GM19468 (cell line): ENCODE results near the gene NDC80.
A peak's percentile ranks its signal among the peaks of the same experiment; 100 is the strongest.
"Not testable (repeated sequence)": the region's sequence is repeated elsewhere in the genome, so short reads cannot be mapped to it uniquely, and the experiment has no call there.

Source experiments
- ATAC-seq: cut with Tn5 transposase; IDR thresholded peaks from one replicate; pipeline ENCODE4 v1.9.1; 2021; ENCODE audit warnings: mild to moderate bottlenecking, moderate library complexity, moderate number of reproducible peaks; ENCODE audit not compliant: unreplicated experiment; ENCODE audit errors: extremely low read depth

The NDC80 gene

DNA sequence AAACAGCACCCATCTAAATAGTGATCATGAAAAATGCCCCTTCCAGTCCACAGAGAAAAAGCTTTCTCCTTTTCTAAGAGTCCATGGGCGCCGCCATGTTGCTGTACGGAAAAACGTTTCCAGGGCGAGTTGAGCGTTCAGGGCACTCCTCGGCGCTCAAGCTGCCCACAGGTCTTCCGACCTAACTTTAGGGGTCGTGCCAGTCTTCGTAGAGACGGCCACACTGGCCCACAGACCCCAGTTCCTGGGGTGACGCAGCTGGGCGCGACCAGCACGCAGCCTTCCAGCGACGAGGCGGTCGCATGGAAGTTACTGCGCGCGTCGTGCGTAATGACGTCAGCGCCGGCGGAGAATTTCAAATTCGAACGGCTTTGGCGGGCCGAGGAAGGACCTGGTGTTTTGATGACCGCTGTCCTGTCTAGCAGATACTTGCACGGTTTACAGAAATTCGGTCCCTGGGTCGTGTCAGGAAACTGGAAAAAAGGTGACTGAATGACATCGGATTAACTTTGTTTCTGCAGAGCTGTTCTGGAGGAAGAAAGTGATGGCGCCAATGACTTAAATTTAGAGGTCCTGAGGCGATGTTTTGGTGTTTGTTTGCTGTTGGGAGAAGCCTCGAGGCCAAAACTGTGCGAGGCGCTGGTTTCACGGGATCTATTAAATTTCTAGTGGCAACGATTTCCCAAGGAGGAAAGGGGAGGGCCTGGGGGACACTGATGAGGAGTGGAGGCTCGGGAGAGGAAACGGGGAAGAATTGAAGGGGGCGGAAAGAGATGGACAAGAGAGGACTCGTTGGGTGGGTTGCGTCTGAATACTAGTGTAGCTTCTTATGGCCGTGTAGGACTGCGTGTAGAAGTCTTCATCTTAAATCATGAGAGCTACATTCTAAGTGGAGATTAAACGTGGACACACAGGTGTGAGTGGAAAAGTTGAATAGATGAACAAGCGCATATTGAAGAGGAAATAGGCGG is at the start of gene NDC80, which contains the start of gene METTL4:
NDC80 (plus strand) TSS at position 358 of the 971 bp plus-strand sequence. CDS start 1,429 bp downstream, outside the sequence.
METTL4 (minus strand) TSS at position 306 of the 971 bp plus-strand sequence. CDS start 4,289 bp downstream, outside the sequence.
- peak; percentile 45 for ATAC-seq

DNA sequence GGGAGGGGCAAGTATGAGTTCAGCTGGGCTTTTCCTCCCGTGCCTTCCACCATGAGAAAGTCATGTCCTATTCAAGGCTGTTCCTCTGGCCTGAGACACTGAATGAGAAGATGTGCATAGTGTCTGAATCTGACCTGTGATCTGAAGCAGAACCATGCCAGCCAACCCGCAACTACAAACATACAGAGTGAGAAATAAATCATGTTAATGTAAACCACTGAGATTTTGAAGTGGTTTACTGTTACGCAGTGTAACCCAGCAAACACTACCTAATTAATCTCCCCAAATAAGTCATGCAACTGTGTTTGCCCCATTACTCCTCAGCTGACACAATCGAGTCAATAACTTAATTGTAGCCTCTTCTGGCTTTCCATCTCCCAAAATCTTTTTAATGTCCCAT is 49.2 kb upstream of the NDC80 start:
- ATAC-seq: no peak

DNA sequence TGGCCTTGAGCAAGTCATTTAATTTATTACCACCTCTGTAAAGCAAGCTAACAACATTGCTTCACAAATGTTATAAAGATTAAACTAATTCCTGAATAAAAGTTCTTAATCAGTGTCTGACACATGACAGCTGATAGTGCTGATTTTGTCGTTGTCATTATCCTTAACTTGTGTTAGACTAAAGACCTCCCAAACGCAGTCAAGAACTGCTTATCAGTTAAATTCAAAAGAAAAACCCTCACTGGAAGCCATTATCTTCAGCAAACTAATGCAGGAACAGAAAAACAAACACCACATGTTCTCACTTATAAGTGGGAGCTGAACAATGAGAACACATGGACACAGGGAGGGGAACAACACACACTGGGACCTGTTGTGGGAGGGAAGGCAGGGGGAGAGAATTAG is 46.6 kb upstream of the NDC80 start:
- not testable (repeated sequence) for ATAC-seq

DNA sequence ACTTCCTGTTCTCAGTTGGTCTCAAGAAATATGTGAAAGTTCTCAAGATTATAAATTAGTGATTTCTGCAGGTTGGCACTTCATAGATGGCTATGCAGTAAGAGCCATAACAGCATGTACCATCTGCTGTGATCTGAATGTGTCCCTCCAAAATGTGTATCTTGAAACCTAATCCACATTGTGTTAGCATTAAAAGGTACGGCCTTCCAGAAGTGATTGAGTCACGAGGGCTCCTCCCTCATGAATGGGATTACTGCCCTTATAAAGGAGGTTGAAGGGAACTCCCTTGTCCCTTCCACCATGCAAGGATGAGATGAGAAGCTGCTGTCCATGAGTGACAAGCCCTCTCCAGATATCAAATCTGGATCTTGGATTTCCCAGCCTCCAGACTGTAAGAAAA is 45.0 kb upstream of the NDC80 start:
- ATAC-seq: no peak

DNA sequence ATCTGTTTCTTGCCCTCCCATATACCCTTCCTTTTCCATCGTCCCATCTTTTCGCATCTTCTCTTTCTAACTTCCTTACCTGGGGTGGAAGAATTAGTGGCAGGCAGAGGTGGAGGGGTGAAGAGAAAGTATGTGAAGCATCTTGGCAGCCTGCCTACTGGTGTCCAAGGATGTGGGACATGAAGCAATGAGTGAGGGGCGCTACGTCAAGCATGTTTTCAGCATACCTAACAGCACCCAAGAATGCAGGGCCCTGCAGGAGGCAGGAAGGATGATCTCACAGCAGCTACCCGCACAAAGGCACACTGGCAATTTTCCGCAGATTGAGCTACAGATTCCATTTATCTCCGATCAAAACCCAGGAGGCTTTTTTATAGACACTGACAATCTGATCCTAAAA is 42.2 kb upstream of the NDC80 start:
- no peak for ATAC-seq

DNA sequence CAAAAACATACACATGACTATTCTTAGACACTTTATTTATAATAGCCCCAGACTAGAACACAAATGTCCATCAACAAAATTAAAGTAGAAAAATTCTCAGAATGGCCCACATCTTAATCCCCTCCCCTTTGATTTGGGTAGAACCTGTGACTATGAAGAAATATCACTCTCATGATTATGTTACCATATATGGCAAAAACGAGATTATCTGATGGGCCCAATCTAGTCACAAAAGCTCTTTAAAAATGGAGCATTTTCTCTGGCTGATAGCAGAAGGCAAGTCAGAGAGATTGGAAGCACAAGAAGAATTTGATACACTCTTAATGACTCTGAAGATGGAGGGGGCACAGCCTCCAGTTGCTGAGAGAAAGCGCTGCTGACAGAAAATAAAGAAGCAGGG is 39.6 kb upstream of the NDC80 start:
- no peak for ATAC-seq

DNA sequence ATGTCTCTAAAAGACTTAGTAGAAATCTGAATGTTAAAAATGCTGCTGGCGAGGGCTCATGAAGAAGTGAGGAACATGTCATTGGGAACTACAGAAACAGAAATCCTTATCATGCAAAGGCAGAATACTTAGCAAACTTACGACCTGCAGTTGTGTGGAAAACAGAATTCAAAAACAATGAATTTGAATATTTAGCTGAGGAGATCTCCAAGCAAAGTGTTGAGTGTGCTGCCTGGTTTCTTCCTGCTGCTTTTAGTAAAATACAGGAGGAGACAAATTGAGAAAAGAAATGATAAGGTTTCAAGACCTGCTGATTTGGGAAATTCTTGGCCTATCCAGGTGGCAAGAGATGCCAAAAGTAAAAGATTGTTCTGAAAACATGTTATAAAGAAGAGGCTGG is 38.6 kb upstream of the NDC80 start:
- no peak for ATAC-seq

DNA sequence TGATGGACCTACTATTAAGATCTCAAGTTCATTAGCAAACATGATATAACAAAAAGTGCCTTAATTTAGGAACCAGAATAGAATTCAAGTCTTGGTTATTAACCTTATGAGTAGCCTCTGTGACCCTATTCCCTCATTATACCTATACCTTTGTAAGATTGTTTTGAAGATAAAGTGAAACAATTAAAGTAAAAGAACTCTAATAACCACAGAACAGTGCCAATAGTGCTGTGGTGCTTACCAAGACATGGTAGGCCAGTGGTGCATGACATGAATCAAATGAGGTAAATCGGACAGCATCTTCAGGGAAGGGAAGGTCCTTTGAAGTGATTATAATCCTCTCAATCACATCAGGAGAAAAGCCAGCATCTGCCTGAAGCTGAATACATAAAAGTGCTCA is 36.5 kb upstream of the NDC80 start:
- no peak for ATAC-seq

DNA sequence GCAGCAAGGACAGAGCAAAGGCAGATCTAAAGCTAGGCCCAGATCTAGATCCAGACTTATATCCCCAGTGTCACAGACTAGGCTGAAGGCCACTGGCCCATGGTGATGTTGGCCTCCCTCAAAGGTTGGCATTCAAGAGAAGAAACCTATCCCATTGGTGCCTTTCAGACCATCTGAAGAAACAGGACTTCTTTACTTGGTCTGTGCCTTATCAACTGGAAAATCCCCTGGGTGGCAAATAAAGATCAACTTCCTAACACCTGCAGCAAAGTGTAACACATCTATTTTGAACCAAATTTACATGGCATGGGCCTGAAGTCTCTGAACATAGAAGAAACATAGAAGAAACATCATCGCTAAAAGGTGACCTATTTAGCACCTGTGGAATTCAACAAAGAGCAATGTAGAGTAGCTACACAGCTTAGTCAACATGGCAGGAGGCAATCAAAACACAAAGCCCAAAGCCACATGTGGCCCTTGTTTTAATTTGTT is 35.9 kb upstream of the NDC80 start:
- peak; percentile 42 for ATAC-seq

DNA sequence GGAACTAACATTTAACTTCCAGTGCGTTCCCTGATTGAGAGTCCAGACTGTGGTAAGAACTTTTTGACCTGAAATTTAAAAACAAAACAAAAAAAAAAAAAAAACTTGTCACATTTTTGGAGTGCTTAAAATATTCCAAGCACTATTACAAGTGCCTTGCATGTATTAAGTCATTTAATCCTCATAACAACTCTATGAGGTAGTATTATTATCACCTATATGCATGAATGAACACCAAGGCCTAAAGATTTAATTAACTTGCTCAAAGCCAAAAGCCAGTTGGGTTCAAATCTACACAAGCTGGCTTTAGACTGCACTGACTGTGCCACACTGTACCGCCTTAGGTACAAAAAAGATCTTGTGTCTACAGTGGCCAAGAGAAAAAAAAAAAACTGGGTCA is 35.3 kb upstream of the NDC80 start:
- ATAC-seq: no peak

DNA sequence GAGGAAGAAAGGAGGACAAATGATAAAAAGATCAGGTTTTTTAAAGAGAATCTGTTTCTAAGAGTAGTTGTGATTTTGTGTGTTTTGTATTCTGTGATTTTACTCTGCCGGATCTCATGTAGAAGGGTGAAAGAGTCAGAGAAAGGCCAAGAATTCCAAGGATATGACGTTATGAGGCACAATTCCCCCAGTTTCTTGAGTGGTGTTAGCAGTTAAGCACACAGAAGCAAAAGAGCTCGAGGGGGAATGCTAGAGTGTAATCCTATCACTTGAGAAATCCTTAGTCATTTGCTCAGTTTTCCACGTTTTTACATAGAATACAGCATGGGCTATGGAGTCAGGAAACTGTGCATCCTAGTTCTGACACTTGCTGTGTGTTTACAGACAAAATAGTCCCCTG is 34.9 kb upstream of the NDC80 start:
- ATAC-seq: no peak

DNA sequence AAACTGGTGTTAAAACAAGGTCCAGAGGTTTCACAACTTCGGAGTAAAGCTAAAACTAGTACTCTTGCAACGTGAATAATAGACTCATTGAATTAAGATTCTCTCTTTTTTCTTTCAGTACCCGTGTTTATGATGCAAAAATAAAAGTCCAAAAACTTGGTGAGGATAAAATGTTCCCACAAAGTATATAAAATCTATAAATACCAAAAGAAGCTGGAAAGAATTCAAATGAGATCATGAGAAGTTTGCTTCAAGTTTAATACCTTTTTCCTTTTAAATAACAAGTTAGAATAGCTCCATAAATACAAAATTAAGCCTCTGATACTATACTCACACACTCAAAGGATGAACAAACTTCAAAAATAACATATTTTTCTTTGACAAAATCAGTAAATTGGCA is 34.1 kb upstream of the NDC80 start:
- no peak for ATAC-seq

DNA sequence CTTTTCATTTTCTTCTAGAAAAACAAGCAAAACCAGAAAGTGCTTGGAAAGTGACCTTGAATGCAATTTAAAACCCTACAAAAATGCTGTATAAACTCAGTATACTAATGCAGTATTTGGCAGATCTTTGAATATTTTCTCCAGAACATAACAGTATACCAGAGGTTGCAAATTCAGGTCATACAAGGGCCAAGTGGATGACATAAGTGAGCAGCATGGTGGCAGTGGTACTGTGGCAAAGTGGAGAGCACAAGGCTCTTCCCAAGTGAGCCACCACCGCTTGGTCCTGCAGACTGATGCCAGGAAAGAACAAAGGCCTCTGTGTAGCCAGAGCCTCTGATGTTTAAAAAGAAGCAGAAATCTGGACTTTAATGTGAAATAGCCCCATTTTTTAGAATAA is 33.1 kb upstream of the NDC80 start:
- ATAC-seq: no peak

DNA sequence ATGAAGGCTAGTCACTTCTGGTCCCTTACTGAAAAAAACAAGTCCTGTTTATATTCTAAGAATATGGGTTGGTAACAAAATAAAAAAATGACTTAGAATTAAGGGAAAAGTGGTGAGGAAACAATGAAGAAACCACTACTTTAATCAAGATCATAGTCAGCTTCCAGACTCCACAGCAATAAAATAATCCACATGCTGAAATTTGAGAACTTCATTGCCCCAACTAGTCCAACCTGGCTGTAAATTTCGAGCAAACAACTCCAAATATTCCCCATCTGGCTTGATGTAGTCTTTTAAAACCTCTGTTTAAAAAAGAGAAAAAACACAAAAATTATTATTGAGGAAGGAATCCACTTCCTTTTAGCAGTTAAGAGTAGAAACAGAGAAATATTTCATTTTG is 32.5 kb upstream of the NDC80 start:
- no peak for ATAC-seq

DNA sequence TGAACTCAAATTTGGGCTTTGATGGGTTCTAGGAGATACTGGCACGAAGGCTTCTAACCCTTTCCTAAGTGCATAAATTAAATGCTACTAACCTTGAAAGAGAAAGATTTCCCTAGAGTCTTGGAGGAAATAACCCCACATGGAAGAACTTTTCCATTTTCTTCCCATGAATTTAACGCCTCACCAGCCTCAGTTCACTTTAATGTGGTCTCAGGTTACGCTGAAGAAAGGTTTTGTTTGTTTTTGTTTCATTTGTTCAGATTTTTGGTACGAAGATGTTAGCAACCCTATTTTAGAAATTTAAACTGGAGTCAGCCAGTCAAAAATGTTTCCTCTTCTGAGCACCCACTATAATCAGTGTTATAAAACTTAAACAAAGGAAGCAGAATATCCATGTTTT is 30.8 kb upstream of the NDC80 start:
- no peak for ATAC-seq

DNA sequence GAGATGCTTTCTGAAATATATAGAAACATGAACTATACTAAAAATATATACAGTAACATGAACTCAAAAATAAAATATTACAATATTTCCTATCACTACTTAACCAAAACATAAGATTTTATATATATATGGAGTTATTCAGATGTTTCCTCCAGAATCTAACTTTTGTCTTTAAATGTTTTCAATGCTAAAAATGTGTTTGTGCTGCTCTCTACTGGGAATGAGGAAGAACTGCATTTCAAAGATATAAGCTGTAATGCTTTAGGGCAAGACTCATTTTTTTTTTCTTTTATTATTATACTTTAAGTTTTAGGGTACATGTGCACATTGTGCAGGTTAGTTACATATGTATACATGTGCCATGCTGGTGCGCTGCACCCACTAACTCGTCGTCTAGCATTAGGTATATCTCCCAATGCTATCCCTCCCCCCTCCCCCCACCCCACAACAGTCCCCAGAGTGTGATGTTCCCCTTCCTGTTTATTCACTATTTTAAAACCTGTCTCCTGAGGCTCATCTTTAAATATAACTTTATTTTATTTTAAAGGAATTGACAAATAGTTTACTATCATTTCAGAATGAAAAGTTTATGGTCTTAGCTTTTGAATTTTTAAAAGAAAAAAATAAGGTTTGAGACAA is 29.3 kb upstream of the NDC80 start:
- not testable (repeated sequence) for ATAC-seq

DNA sequence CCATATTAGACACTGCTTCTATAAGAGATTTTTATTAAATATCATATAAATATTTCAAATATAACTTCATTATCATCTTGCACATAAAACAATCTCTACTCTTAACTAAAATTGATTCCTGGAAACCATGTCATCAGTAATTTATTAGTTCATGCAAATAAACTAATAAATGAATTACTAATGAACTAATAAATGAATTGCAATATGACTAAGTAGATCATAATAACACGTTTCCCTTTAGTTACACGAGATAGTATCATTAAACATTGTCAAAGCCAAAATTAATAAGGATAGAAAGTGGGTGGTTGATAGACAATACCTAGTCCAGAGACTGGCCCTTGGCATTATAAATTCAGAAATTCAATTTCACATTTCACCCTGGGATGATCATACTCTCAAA is 26.2 kb upstream of the NDC80 start:
- ATAC-seq: no peak

DNA sequence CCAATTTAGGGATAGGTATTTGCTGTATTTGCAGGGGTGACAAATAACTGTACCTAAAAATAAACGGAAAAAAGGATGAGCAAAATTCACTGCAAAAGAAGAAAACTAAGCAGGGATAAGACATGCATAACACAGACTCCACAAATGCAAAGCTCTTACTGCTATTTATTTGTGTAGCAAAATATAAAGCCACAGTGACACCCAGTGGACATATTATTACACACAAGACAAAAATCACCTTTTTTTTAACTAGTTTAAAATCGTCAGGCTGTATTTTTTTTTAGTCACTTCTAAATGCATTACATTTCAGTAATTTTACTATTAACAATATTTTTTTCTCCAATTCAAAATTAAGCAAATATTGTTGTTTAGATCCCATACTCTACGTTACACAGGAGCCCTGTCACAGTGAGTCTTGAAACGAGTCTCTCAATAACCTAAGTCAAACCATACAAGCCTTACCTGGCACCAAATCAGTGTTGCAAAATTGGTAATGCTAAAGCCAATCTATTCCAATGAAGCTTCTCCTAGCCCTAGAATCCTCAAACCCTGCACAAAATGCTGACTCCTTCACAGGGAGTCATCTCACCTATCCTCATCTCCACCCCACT is 23.8 kb upstream of the NDC80 start:
- no peak for ATAC-seq

DNA sequence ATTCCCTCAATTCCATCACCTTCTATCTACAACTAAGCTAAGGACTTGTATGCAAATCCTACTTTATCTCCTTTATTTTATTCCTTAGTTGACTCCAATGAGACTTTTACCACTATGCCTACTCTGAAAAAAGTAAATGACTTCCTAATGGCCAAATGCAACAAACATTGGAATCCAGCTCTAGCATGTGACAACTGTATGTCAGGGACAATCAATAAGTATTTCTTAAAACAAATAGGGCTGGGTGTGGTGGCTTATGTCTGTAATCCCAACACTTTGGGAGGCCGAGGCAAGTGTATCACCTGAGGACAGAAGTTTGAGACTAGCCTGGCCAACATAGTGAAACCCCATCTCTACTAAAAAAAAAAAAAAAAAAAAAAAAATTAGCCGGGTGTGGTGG is 21.9 kb upstream of the NDC80 start:
- no peak for ATAC-seq

DNA sequence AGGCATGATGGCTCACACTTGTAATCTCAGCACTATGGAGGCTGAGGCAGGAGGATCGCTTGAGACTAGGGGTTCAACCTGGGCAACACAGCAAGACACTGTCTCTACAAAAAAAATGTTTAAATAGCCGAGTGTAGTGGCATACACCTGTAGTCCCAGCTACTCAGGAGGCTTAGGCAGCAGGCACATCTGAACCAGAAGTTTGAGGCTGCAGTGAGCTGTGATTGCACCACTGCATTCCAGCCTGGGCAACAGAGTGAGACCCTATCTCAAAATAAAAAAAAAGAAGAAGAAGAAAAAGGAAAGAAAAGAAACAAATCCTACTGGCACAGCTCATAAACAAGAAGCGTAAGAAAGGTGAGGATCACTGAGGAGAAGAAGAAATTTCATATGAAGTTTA is 19.9 kb upstream of the NDC80 start:
- ATAC-seq: no peak

DNA sequence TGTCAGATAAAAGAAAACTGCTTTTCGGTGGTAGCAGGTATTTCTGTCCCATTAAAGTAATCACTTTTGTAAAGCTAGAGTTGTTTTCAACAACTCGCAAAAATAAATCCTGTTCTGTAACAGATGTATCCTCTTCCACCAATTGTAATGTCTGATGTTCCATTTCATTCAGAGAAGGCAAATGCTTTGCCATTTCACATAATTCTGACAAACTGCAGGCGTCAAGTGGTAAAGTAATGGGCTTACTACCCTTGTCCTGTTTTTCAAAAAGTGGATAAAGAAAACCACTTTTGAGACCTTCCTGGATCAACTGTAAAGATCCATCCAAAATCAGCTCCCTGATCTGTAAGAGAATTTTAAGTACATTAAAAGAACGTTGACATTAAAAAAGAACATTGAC is 16.7 kb upstream of the NDC80 start:
- no peak for ATAC-seq
